ENCODE results near the gene LIMCH1.

LIMCH1 gene

GRCh38 chr4:41528512-41529205 lies 9.3 kb upstream of the LIMCH1 start:
- DNase-seq (ENCODE audit: low spot score), result no peak

GRCh38 chr4:41530741-41531140 lies 7.2 kb upstream of the LIMCH1 start:
- DNase-seq (ENCODE audit: low spot score), result no peak

DNA sequence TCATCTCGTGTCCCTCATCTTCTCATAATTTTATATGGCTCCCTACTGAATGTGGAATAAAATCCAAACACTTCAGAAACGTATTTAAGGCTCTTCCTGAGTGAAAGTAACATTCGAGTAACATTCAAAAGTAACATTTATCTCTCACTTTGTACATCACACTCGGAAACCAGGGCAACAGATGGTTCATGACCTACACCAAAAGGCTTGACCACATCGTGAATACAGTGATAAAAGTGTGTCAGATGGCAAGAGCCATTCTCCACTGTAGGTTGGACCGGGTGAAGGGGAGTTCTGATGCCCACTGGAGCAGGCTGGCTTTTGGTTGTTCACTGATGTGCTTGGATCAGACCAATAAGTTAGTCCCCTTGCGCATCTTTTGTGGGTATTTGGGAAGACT lies 5.6 kb upstream of the LIMCH1 start:
- DNase-seq (ENCODE audit: low spot score), result no peak

DNA sequence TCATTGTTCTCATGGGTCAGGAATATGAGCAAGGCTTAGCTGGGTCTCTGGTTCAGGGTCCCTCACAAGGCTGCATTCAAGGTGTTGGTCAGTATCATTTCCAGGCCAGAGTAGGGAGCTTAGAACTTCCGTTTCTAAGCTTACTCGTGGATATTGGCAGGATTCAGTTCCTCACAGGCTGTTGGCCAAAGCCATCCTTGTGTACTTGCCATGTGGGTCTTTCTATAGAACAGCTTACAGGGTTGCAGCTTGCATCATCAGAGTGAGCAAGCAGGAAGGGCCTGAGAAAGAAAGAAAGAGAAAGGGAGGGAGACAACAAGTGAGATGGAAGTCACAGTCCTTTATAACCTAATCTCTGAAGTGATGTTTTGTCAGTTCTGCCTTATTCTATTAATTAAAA lies 5.1 kb upstream of the LIMCH1 start:
- DNase-seq (ENCODE audit: low spot score), result no peak

DNA sequence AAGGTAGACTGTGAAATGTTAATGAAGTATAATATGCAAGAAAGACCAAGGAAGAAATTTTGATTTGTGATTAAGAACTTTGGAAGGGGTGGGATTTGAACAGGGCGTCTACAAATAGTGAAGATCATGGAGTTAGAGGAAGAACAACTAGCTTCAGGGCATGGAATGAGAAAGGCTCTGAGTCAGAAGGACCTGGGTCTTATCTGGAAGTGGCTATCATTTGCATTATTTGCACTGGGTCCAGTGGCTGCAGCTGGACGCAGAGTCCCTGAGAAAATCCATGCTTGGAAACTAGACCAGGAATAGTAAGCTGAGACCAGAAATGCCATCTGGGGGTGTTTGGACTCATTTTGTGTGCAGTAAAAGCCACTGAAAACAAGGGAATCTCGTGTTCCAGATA lies 4.3 kb upstream of the LIMCH1 start:
- no peak for DNase-seq (ENCODE audit: low spot score)

DNA sequence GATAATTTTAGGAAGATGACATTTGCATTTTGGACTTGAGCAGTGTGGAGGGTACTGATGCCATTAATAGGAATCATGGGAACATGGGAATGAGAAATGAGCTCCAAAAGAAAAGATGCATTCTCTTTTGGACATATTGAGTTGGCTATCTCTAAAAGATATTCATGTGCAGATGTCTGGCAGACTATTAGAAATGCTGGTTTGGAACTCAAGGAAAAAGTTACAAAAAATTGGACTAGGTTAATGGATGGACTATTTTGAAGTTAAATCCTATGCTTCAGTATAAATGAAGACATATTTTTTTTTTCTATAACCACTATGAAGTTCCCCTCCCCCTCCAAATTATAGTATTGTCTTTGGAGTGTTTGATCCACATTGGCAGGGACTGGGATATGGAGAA lies 3.6 kb upstream of the LIMCH1 start:
- DNase-seq (ENCODE audit: low spot score), result no peak

- no peak for DNase-seq (ENCODE audit: low spot score)
Measured at GRCh38 chr4:41535911-41536371, 2.0 kb upstream of the LIMCH1 start.

DNA sequence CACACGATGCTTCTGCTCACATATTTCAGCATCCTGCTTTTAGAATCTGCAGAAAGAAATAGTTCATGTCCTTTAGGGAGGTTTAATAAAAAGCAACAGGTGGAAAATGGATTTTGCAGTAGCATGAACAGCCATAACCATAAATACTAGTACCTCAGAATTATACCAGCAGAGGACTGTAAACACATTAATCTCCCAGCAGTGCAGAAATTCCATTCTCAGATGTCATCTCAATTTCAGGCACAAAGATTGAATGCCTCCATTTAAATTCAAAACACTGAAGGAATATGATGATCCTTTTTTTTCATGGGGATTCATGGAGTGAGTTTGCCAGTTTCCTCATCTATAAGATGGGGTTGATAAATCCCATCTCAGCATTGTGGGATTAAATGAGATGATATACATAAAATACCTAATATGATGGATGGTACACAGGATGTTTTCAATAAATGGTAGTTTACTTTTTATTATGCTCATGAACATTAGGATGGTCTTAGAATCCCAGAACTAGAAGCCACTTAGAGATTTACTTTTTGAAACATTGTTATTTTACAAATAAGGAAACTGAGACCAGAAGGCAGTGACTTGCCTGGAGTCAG lies 566 bp upstream of the LIMCH1 start:
- DNase-seq (ENCODE audit: low spot score), result no peak

- no peak for DNase-seq (ENCODE audit: low spot score)
Measured at GRCh38 chr4:41538887-41539498, 1.0 kb downstream of the LIMCH1 start.

- DNase-seq (ENCODE audit: low spot score), result no peak
Measured at GRCh38 chr4:41539711-41540110, 1.8 kb downstream of the LIMCH1 start.

DNA sequence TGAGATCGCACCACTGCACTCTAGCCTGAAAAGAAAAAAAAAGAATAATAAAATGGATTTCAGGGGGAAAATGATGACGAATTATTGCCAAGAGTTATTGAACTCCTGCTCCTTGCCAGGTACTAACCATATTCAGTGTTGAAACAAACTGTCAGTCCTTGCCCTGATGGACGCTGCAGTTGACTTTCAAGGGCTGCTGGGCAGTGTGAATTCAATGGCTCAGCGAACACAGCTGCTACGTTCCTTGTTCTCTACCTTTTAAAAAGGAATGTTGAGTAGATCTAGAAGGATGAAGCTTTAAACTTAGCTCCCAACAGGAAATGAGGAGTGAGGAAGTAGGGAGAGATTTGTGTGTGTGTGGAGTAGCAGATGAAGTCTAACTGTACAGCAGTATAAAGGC lies 2.7 kb downstream of the LIMCH1 start:
- DNase-seq (ENCODE audit: low spot score), result no peak

DNA sequence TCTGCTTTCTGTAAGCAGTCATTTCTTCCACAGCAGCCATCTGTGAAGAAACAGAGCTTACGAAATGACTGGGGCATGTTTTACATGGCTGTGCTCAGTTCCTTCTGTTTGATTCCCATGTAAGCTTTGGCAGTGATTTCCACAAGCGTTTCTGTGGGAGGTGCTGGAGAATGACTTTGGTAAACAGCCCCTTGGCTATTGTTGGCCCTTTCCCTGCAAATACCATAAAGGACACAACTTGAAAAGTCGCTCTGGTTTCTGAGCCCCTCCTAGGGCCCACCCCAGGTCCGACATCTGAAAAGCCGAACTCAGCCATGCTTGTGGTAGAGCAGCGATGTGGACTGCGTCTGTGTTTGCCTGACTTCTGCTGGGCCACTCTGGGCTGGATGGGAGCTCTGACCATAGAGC lies 3.7 kb downstream of the LIMCH1 start:
- no peak for DNase-seq (ENCODE audit: low spot score)

- no peak for DNase-seq (ENCODE audit: low spot score)
Measured at GRCh38 chr4:41542526-41543275, 4.7 kb downstream of the LIMCH1 start.

DNA sequence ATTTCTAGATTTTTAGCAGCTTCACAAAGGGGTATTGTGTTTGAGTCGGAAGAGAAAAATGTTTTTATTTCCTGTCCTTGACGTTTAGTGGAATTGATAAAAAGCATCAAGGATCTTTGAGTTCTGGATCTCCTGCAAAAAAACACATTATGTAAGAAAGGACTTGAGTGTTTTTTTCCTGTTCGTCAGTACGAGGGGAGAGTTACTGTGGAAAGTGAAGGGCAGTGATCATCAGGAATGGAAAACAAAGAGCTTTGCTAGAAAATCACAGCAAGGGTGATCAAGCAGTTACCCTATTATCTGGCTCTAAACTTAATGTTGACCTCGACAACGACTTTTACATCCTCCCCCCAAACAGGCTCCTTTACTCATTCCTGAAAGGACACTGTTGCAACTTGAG lies 7.3 kb downstream of the LIMCH1 start:
- no peak for DNase-seq (ENCODE audit: low spot score)

- DNase-seq (ENCODE audit: low spot score), result no peak
Measured at GRCh38 chr4:41546638-41547037, 8.7 kb downstream of the LIMCH1 start.

DNA sequence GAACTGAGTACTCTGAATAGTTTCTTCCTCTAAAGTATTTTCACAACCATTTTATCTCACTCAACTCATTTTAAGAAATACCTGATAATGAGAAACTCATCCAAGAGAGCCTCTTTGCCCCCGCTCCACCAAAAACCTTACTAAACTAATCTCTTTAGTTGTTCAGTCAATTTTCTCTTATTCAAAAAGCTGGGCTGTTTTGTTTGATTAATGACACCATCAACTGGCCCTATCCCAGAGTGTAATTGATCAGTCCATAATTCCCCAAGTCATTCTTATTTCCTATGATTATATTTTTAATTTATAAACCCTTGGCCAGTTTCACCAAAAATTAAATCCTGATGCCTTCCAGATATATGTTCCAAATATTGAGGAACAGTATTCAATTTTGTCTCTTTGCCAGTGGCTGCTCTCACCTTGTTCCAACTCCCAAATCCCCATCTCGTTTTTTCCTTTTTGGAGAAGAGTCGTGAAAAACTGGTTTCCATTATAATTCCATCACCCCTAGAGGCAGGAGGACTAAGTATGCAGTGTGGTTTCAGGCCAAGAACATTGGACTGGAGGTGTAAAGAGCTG lies 10.4 kb downstream of the LIMCH1 start:
- DNase-seq (ENCODE audit: low spot score), result no peak

- DNase-seq (ENCODE audit: low spot score), result no peak
Measured at GRCh38 chr4:41549478-41549877, 11.5 kb downstream of the LIMCH1 start.

DNA sequence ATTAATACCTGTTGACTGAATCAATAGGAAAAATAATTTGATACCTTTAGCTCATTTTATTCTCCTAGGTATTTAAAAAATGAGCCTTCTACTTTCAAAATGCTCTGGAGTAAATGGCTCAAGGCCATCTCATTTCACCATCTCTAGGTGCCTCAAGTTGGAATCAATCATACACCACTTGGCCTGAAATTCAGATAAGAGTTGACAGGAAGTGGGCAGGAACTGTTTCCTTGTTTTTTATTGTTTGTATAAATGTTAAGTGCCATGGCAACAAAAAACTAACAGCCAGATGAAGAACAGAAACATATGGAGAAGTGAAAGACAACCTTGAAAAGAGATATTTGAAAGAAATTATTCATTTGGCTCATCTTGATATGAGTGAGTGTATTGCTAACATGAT lies 12.4 kb downstream of the LIMCH1 start:
- DNase-seq (ENCODE audit: low spot score), result no peak

GRCh38 chr4:41551536-41551935 lies 13.6 kb downstream of the LIMCH1 start:
- DNase-seq (ENCODE audit: low spot score), result no peak

DNA sequence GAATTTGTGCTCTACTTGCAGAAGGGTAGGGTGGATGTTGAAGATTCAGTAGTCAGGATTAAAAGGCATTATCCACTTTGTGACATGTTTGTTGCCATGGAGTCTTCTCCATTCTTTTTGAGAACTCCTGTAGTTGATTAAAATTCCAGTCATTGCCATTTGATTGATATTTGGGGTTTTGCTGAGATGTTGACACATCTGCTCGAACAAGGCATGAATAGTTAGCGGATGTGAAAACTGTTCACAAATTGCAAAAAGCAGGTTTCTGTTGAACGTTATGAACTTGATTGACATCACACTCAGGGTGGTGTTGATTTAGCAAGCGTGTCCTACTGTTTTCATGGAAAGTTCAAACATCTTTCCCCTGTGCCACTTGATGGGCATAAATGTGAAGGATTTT lies 16.9 kb downstream of the LIMCH1 start:
- no peak for DNase-seq (ENCODE audit: low spot score)

- DNase-seq (ENCODE audit: low spot score), result no peak
Measured at GRCh38 chr4:41556526-41556925, 18.6 kb downstream of the LIMCH1 start.

DNA sequence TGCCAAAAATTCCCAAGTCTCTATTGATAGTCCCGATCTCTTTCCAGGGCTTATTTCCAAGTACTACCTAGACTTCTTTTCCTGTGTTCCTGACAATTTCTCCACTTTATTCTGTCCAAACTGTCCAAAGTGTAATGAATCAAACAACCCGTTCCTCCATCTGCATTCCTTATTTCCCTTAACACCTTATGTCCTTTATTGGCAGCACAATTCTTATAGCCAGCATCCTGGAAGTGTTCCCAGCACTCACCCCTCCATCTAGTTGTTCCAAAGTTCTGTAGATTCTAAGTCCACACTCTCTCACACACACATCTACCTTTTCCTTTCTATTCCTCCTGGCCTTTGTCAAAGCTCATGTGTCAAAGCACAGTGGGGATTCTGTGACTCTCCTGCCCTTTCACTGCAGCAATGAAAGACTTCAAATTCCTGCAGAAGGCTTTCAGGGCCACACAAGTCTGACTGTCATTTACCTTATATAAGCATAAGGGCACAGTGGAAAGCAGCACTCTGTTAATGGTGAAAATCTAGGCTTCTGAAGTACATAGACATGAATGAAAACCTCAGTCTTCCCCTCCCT lies 22.1 kb downstream of the LIMCH1 start:
- DNase-seq (ENCODE audit: low spot score), result no peak

All from SW480 (cell line).